ENCODE data around the gene SLC22A17. TPM values are rescaled to one million over a fixed set of nuclear protein-coding genes. Genes with fewer than 3 reads are reported as not detected.
A peak's percentile ranks its signal among the peaks of the same experiment; 100 is the strongest.

SLC22A17 gene
- total and polyA plus RNA-seq, 10 of the 15 experiments (the other 5 are each of a cell fraction or from before 2014, with no cell fraction given), result not detected

DNA sequence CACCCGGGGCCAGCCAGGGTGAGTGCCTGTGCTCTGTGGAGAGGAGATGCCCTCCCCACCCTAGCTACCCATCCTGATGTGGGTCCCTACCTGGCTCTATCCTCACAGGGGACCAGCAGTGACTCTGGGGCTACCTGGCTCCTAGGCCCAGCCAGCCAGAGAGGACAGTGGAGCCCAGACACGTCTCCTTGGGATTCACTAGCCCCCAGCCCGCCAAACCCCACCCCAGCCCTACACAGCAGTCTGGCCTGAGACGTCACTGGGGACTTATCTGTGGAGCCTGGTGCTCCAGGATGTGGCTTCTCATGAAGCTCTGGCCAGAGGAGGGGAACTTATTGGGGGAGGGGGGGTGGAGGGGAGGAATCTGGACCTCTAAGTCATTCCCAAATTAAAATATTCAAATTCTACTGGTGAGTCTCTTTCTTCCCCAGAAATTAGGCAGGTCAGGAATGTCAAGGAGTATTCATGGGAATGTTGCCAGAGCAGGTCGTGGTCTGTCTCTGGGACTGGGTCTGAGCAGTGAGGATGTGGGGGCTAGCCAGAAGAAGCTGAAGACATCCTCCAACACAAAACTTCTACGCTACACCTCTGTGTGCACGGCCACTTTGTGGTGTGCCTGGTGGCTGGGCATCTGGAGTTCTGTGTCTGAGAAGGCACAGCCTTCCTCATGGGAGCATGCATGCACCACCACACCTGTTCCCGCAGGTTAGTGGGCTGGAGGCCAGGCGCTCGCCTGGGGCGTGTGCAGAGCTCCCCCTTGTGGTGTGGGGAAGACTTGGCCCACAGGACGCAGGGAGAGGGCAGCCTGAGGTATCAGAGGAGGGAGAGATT lies 26.9 kb upstream of the SLC22A17 start (continued):
- TF ChIP-seq CUX1 (IDR thresholded peaks at IDR 0.05; ENCODE audit: insufficient replicate concordance, low read depth, low read length) (no peak), RUNX3 (IDR thresholded peaks at IDR 0.05; ENCODE audit: low read length) (peak; percentile 41; the same call in 1 of the 2 replicates), NFIC (IDR thresholded peaks at IDR 0.05; ENCODE audit: low read depth, low read length) (no peak), YBX1 (IDR thresholded peaks at IDR 0.05) (no peak), NR2F1 (conservative IDR thresholded peaks at IDR 0.05) (no peak), ZNF384 (IDR thresholded peaks at IDR 0.05; ENCODE audit: borderline replicate concordance, low read depth, low read length) (no peak), NFYA (IDR thresholded peaks at IDR 0.05; ENCODE audit: borderline replicate concordance, low read depth, low read length) (no peak), TCF3 (IDR thresholded peaks at IDR 0.05; ENCODE audit: borderline replicate concordance, insufficient read depth, low read depth, low read length) (no peak), ZBTB11 (CRISPR knock-in tag; IDR thresholded peaks at IDR 0.05) (no peak)
- TF ChIP-seq, protein P1, sequence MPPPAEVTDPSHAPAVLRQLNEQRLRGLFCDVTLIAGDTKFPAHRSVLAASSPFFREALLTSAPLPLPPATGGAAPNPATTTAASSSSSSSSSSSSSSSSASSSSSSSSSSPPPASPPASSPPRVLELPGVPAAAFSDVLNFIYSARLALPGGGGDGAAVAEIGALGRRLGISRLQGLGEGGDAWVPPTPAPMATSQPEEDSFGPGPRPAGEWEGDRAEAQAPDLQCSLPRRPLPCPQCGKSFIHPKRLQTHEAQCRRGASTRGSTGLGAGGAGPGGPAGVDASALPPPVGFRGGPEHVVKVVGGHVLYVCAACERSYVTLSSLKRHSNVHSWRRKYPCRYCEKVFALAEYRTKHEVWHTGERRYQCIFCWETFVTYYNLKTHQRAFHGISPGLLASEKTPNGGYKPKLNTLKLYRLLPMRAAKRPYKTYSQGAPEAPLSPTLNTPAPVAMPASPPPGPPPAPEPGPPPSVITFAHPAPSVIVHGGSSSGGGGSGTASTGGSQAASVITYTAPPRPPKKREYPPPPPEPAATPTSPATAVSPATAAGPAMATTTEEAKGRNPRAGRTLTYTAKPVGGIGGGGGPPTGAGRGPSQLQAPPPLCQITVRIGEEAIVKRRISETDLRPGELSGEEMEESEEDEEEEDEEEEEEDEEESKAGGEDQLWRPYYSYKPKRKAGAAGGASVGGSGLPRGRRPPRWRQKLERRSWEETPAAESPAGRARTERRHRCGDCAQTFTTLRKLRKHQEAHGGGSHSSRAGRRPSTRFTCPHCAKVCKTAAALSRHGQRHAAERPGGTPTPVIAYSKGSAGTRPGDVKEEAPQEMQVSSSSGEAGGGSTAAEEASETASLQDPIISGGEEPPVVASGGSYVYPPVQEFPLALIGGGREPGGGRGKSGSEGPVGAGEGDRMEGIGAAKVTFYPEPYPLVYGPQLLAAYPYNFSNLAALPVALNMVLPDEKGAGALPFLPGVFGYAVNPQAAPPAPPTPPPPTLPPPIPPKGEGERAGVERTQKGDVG (CRISPR knock-in tag; IDR thresholded peaks at IDR 0.05), result no peak
